SU-DHL-6 (cell line): ENCODE data around the gene KLHDC9.

Source experiments
- H2AFZ ChIP-seq: fragments of 200-600 bp; sonication (generic); 2 replicates; pipeline ENCODE4 v1.6.1; 2014; ENCODE audit warnings: low read depth, mild to moderate bottlenecking, moderate library complexity, mixed read lengths, antibody characterized with exemption, low read length; ENCODE audit not compliant: severe bottlenecking
- H3F3A ChIP-seq: fragments of 200-600 bp; shearing (Covaris generic); 2 replicates; pipeline ENCODE4 v1.6.0; 2016; ENCODE audit warnings: antibody characterized with exemption, mild to moderate bottlenecking; ENCODE audit not compliant: insufficient read depth
- H3K27ac ChIP-seq: fragments of 200-600 bp; sonication (generic); 2 replicates; pipeline ENCODE4 v1.5.1; 2016; ENCODE audit warnings: low read depth, mild to moderate bottlenecking, low read length, moderate library complexity, mixed read lengths
- H3K27me3 ChIP-seq: fragments of 200-600 bp; sonication (generic), shearing (Covaris generic); 2 replicates; pipeline ENCODE4 v1.6.0; 2014; ENCODE audit warnings: mild to moderate bottlenecking, low read length
- H3K36me3 ChIP-seq: fragments of 200-600 bp; sonication (generic); 2 replicates; pipeline ENCODE4 v1.6.1; 2014; ENCODE audit warnings: mild to moderate bottlenecking, low read length, mixed read lengths
- H3K4me2 ChIP-seq: fragments of 300-600, 200-600 bp; shearing (Covaris generic), sonication (generic); 2 replicates; pipeline ENCODE4 v1.6.0; 2014; ENCODE audit warnings: low read length, low read depth, mild to moderate bottlenecking; ENCODE audit not compliant: poor library complexity, severe bottlenecking
- H3K4me3 ChIP-seq: fragments of 200-600 bp; sonication (generic); 2 replicates; pipeline ENCODE4 v1.5.1; 2014; ENCODE audit warnings: antibody characterized with exemption, low read length, mild to moderate bottlenecking, mixed read lengths; ENCODE audit not compliant: insufficient read depth, poor library complexity, severe bottlenecking
- H3K79me2 ChIP-seq: fragments of 200-600 bp; sonication (generic); 2 replicates; pipeline ENCODE4 v1.6.1; 2014; ENCODE audit warnings: mild to moderate bottlenecking, low read length, moderate library complexity; ENCODE audit not compliant: insufficient read depth
- H3K9ac ChIP-seq: fragments of 200-600 bp; sonication (generic); 2 replicates; pipeline ENCODE4 v1.7.0; 2014; ENCODE audit warnings: mild to moderate bottlenecking, low read length
- H3K9me2 ChIP-seq: fragments of 200-600 bp; sonication (generic); replicated peaks from 2 replicates; pipeline ENCODE4 v1.6.1; 2014; ENCODE audit warnings: low read length; ENCODE audit not compliant: insufficient read depth
- H3K9me3 ChIP-seq: fragments of 200-600 bp; sonication (generic); 2 replicates; pipeline ENCODE4 v1.6.1; 2014; ENCODE audit warnings: low read length, mixed read lengths; ENCODE audit not compliant: insufficient read depth
- H4K20me1 ChIP-seq: fragments of 200-600 bp; sonication (generic); 2 replicates; pipeline ENCODE4 v1.6.1; 2014; ENCODE audit warnings: low read depth, mild to moderate bottlenecking, antibody characterized with exemption, low read length, moderate library complexity, mixed read lengths
- EZH2phosphoT487 ChIP-seq: fragments of 200-600 bp; sonication (generic), shearing (Covaris generic); conservative IDR thresholded peaks from 2 replicates; pipeline ENCODE4 v1.6.1; 2018; ENCODE audit warnings: mild to moderate bottlenecking, antibody characterized with exemption, low read length, moderate library complexity, mixed read lengths
- TF ChIP-seq, protein P1 (sequence below): fragments of 200-600 bp; sonication (generic); IDR thresholded peaks from one replicate; pipeline ENCODE4 v1.5.1; 2017; ENCODE audit warnings: antibody characterized with exemption, mild to moderate bottlenecking, low read length, moderate library complexity; ENCODE audit not compliant: insufficient read depth, poor library complexity, severe bottlenecking

Gene KLHDC9

GRCh38 chr1:161106431-161106830 is 8.3 kb downstream of the KLHDC9 start:
- H3K27ac ChIP-seq, result no peak overlapping the region
- no peak overlapping the region for H3K4me2 ChIP-seq
- peaks cover 8% of the 10 kb centered on the region; the same call in 1 of the 2 replicates for H3F3A ChIP-seq
- H3K79me2 ChIP-seq, result peaks cover 72% of the 10 kb centered on the region
- TF ChIP-seq EZH2phosphoT487, result no peak
- TF ChIP-seq, protein P1, sequence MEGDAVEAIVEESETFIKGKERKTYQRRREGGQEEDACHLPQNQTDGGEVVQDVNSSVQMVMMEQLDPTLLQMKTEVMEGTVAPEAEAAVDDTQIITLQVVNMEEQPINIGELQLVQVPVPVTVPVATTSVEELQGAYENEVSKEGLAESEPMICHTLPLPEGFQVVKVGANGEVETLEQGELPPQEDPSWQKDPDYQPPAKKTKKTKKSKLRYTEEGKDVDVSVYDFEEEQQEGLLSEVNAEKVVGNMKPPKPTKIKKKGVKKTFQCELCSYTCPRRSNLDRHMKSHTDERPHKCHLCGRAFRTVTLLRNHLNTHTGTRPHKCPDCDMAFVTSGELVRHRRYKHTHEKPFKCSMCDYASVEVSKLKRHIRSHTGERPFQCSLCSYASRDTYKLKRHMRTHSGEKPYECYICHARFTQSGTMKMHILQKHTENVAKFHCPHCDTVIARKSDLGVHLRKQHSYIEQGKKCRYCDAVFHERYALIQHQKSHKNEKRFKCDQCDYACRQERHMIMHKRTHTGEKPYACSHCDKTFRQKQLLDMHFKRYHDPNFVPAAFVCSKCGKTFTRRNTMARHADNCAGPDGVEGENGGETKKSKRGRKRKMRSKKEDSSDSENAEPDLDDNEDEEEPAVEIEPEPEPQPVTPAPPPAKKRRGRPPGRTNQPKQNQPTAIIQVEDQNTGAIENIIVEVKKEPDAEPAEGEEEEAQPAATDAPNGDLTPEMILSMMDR, result no peak
- peaks cover 11% of the 10 kb centered on the region; the same call in 1 of the 2 replicates for H3K36me3 ChIP-seq
- H3K9ac ChIP-seq, result no peak overlapping the region
- no peaks in the 10 kb centered on the region for H3K9me2 ChIP-seq
- H4K20me1 ChIP-seq, result peaks cover 7% of the 10 kb centered on the region; the same call in 1 of the 2 replicates
- H3K27me3 ChIP-seq, result no peaks in the 10 kb centered on the region
- no peaks in the 10 kb centered on the region for H3K9me3 ChIP-seq
- H3K4me3 ChIP-seq, result no peak overlapping the region
- H2AFZ ChIP-seq, result no peak overlapping the region

DNA sequence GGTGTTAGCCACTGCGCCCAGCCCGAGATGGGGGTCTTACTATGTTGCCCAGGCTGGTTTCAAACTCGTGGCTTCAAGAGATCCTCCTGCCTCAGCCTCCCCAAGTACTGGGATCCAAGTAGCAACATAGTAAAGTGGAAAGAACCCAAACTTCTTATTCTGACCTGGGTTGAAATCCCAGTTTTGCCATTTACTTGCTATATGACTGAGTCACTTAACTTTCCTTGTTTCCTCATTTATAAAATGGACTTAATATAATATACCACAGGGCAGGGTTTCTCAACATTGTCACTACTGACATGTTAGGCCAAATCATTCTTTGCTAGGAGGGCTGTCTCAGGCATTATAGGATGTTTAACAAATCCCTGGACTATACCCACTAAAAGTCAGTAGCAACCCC is 13.0 kb downstream of the KLHDC9 start:
- H3K36me3 ChIP-seq, result peaks cover 11% of the 10 kb centered on the region; the same call in 1 of the 2 replicates
- no peak overlapping the region for H3K4me3 ChIP-seq

DNA sequence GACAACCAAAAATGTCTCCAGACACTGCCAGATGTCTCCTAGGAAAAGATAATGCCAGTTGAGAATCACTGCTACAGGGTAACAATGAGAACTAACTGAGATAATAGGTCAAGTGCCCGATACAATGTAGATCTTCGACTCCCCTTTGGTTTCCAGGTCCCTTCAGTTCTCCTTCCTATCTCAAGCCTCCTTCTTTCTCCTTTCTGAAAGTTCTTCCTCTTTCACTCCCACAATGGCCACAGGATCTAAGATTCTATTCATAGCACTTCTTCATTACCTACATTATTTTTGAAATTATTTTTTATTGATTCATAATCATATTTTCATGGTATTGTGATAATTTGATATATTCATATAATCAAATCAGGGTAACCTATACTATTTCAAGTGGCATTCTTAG is 13.4 kb downstream of the KLHDC9 start:
- H3K36me3 ChIP-seq, result peaks cover 11% of the 10 kb centered on the region; the same call in 1 of the 2 replicates

More for the DNA sequence above, 13.0 kb downstream of the KLHDC9 start:
- Histone ChIP-seq H3K9me2 (no peaks in the 10 kb centered on the region), H3K9me3 (no peaks in the 10 kb centered on the region), H3F3A (peaks cover 8% of the 10 kb centered on the region; the same call in 1 of the 2 replicates), H3K79me2 (peaks cover 94% of the 10 kb centered on the region), H3K9ac (no peak overlapping the region), H2AFZ (no peak overlapping the region), H3K4me2 (no peak overlapping the region), H3K27me3 (no peaks in the 10 kb centered on the region), H4K20me1 (peaks cover 16% of the 10 kb centered on the region; the same call in 1 of the 2 replicates), H3K27ac (no peak overlapping the region)
- TF ChIP-seq, protein P1, result no peak
- TF ChIP-seq EZH2phosphoT487, result no peak

More for the DNA sequence above, 13.4 kb downstream of the KLHDC9 start:
- Histone ChIP-seq H3K4me3 (no peak overlapping the region), H3K4me2 (no peak overlapping the region), H3K9me3 (no peaks in the 10 kb centered on the region), H4K20me1 (peaks cover 16% of the 10 kb centered on the region; the same call in 1 of the 2 replicates), H3K9me2 (no peaks in the 10 kb centered on the region), H3K9ac (no peak overlapping the region), H3K27ac (no peak overlapping the region), H3F3A (peaks cover 8% of the 10 kb centered on the region; the same call in 1 of the 2 replicates), H3K27me3 (no peaks in the 10 kb centered on the region), H2AFZ (no peak overlapping the region), H3K79me2 (peaks cover 94% of the 10 kb centered on the region)
- TF ChIP-seq, protein P1, result no peak
- TF ChIP-seq EZH2phosphoT487, result no peak
